Adrenal gland (tissue), 12 donors: ENCODE data around the gene ZNF862. TPM values are rescaled to one million over a fixed set of nuclear protein-coding genes. Genes with fewer than 3 reads are reported as not detected.

Source experiments
- DNase-seq, 7 donors: peaks; one replicate each; pipeline ENCODE4 v3.0.0-alpha.2; 2019 to 2020
- H3K27ac ChIP-seq, 5 donors: fragments of 200-600 bp; sonication (generic) in 4 of 5; 1 replicate in 3 of 5; 2 replicates in 2 of 5; pipeline versions ENCODE4 v1.5.1 to v1.8.0; 2016 to 2020; ENCODE audit warnings: mild to moderate bottlenecking in 1 of 5
- H3K27me3 ChIP-seq: fragments of 200-600 bp; 2 replicates; pipeline ENCODE4 v1.8.0; 2021
- H3K36me3 ChIP-seq, 2 donors: fragments of 200-600 bp; replicated peaks in 1 of 2; 1 replicate in 1 of 2; 2 replicates in 1 of 2; pipeline versions ENCODE4 v1.5.1 to v1.8.0; 2018 to 2022
- H3K4me1 ChIP-seq, 2 donors: fragments of 200-600 bp; replicated peaks in 1 of 2; 1 replicate in 1 of 2; 2 replicates in 1 of 2; pipeline versions ENCODE4 v1.5.1 to v1.8.0; 2018 to 2021
- H3K4me3 ChIP-seq, 4 donors: fragments of 200-600 bp; sonication (generic) in 3 of 4; one replicate each; pipeline ENCODE4 v1.5.1; 2016 to 2018
- H3K9me3 ChIP-seq, 3 donors: fragments of 200-600 bp; sonication (generic) in 1 of 3; replicated peaks in 1 of 3; 1 replicate in 2 of 3; 2 replicates in 1 of 3; pipeline versions ENCODE4 v1.5.1 to v1.8.0; 2016 to 2021
- POLR2A ChIP-seq, 2 donors: fragments of 450-650 bp; IDR thresholded peaks; one replicate each; pipeline ENCODE4 v1.6.1; 2017; ENCODE audit warnings: antibody characterized with exemption in 2 of 2, mild to moderate bottlenecking in 2 of 2, moderate library complexity in 1 of 2
- WGBS, 4 donors: extraction: QIAGEN DNeasy Blood & Tissue Kit in 2 of 4; methylation state at CpG; one replicate each; pipeline versions ENCODE4 v1.1.5 to v1.1.7; 2013 to 2017; 5-methylcytosine and 5-hydroxymethylcytosine counted together
- intact Hi-C, 2 donors: fragments of 100-400 bp; cut with DNase I; formaldehyde crosslinking; loops; one replicate each; pipeline versions ENCODE4 v1.14.1 to v1.15.0; 2022 to 2023
- polyA plus RNA-seq, 3 donors: library from polyadenylated mRNA; stranded (reverse); fragments of 200-250 nt in 2 of 3; fragments of 350-450 nt in 1 of 3; fragmentation: Illumina TruSeq in 1 of 3; extraction: RNeasy Lipid Tissue Mini Kit (QIAGEN cat#74804) in 1 of 3; gene quantifications; one replicate each; pipeline ENCODE4 v1.2.3, GENCODE V29; 2013 to 2014
- total RNA-seq, 9 donors: library from RNA; depleted of rRNA in 4 of 9; stranded (reverse); fragments of >200 nt in 4 of 9; fragments of 120-200 nt in 1 of 9; fragmentation: NEBNext Ultra II Directional in 1 of 9; extraction: Animal tissue kit (Norgen Biotek cat#: 25700) in 1 of 9; gene quantifications; one replicate each; pipeline versions ENCODE4 v1.1.0 to v1.2.4, GENCODE V29; 2013 to 2023
- TF ChIP-seq, protein P1 (sequence below), 6 experiments: fragments of 450-650 bp in 4 of 6; fragments of 200-600 bp in 2 of 6; sonication (generic) in 1 of 6; IDR thresholded peaks; 1 replicate in 5 of 6; 2 replicates in 1 of 6; pipeline versions ENCODE4 v1.5.1 to v1.8.0; 2016 to 2021; ENCODE audit warnings: antibody characterized with exemption in 6 of 6, mild to moderate bottlenecking in 2 of 6, moderate library complexity in 1 of 6
- donor health status: healthy with polysubstance abuse.
- donor health status: Bipolar disorder and iron deficiency.
- donor health status: DM: yes; HTN: yes; CAD: no.
- donor health status: DM: no; HTN: no; CAD: no.
- donor health status: DM: no; HTN: no; CAD: no.
- donor health status: DM: yes; HTN: yes; CAD: no.

ZNF862 gene
- total and polyA plus RNA-seq, 12 donors = 7.3 to 32.9 (median 13.9) TPM

DNA sequence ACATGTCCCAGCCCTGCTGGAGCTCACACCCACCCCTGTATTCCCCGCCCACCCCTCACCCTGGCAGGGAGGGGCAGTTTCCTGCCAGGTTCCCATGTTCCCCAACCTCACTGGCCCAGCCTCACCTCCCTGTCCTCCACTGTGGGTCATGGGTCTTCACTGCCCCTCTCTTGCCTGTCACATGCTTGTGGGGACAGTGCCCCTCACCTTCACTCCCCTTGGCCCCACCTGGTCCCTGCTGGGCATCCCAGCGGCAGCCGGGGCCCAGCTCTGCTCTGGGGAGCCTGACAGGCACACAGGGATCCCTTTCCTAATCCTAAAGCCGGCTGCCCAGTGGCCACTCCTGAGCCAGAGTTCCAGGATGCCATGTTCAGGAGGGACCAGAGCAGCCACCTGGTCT is 21.4 kb upstream of the ZNF862 start:
- peaks cover 3% of the 10 kb centered on the region for H3K27me3 ChIP-seq
- WGBS, 4 donors = 76 to 83% methylated on average over 4 of the region's 4 CpGs; no CpG with 5 or more reads in 2 of the 4 donors

DNA sequence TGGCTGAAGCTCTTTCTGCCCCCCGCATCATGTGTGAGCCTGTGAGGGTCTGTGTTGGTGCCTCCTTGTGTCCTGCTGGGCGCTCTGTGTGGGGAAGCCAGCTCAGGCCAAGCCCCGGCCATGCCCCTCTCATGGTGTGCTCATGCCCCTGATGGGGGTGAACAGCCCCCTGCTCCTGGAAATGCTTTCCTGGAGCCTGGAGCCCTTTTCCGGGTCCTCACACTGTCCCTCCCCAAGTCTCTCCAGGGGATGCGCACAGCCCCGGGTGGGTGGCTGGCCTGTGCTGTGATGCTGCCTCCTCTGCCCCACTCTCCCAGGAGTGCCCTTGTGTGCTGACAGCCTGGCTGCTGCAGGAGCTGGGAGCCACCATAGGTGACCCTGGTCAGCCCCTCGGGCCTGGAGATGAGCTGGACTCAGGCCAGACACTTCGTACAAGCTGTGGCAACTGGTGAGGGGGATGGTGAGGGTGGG is 20.8 kb upstream of the ZNF862 start:
- Histone ChIP-seq H3K9me3 (no peaks in the 10 kb centered on the region), H3K36me3 (no peaks in the 10 kb centered on the region), H3K27me3 (peaks cover 3% of the 10 kb centered on the region), H3K4me1 (no peaks in the 10 kb centered on the region), H3K4me3 (no peak overlapping the region), H3K27ac (no peak overlapping the region)
- TF ChIP-seq POLR2A (IDR thresholded peaks at IDR 0.05) = no peak
- TF ChIP-seq, protein P1, sequence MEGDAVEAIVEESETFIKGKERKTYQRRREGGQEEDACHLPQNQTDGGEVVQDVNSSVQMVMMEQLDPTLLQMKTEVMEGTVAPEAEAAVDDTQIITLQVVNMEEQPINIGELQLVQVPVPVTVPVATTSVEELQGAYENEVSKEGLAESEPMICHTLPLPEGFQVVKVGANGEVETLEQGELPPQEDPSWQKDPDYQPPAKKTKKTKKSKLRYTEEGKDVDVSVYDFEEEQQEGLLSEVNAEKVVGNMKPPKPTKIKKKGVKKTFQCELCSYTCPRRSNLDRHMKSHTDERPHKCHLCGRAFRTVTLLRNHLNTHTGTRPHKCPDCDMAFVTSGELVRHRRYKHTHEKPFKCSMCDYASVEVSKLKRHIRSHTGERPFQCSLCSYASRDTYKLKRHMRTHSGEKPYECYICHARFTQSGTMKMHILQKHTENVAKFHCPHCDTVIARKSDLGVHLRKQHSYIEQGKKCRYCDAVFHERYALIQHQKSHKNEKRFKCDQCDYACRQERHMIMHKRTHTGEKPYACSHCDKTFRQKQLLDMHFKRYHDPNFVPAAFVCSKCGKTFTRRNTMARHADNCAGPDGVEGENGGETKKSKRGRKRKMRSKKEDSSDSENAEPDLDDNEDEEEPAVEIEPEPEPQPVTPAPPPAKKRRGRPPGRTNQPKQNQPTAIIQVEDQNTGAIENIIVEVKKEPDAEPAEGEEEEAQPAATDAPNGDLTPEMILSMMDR (IDR thresholded peaks at IDR 0.05) = no peak
- DNase-seq = no peak
- WGBS, 4 donors = 69 to 80% (median 77%) methylated on average over 3 to 8 of the region's 8 CpGs
- intact Hi-C loops = no loop called here

More for the DNA sequence above, 21.4 kb upstream of the ZNF862 start:
- no peaks in the 10 kb centered on the region for H3K4me1 ChIP-seq
- no peaks in the 10 kb centered on the region for H3K36me3 ChIP-seq
- H3K9me3 ChIP-seq = no peaks in the 10 kb centered on the region
- intact Hi-C loops = no loop called here
- H3K4me3 ChIP-seq = no peak overlapping the region
- TF ChIP-seq, protein P1 (IDR thresholded peaks at IDR 0.05) = no peak
- TF ChIP-seq POLR2A (IDR thresholded peaks at IDR 0.05) = no peak
- DNase-seq = no peak
- H3K27ac ChIP-seq = no peak overlapping the region

DNA sequence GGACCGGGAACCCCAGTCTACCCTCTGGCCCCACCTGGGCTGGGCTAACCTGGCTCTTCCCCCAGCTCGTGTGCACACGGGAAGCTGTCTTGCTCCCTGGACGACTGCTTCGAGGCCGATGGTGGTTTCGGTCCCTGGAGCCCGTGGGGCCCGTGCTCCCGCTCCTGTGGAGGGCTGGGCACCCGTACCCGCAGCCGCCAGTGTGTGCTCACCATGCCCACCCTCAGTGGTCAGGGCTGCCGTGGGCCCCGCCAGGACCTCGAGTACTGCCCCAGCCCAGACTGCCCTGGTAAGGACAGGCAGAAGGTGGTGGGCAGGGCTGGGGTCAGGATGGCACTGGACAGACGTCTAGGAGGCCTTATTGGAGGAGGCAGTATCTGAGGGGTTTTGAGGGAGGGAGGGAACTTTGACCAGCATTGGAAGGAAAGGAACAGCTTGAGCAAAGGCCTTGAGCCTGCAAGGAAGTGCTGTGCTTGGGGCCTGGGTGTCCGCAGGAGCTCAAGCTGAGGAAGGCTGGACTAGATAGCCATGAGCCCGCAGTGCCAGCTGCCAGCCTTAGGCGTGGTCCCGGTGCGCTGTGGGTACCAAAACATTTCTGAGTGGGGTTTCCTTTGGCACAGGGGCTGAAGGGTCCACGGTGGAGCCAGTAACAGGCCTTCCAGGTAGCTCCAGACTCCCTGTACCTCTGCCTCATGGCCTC is 20.2 kb upstream of the ZNF862 start:
- Histone ChIP-seq H3K27ac (no peak overlapping the region), H3K27me3 (peaks cover 3% of the 10 kb centered on the region), H3K4me1 (no peaks in the 10 kb centered on the region), H3K36me3 (no peaks in the 10 kb centered on the region), H3K4me3 (no peak overlapping the region), H3K9me3 (no peaks in the 10 kb centered on the region)
- DNase-seq = no peak
- TF ChIP-seq, protein P1 (IDR thresholded peaks at IDR 0.05) = no peak
- no peak for TF ChIP-seq POLR2A (IDR thresholded peaks at IDR 0.05)
- 83 to 87% (median 84%) methylated on average over 13 to 23 of the region's 23 CpGs for WGBS, 4 donors
- intact Hi-C loops = no loop called here

DNA sequence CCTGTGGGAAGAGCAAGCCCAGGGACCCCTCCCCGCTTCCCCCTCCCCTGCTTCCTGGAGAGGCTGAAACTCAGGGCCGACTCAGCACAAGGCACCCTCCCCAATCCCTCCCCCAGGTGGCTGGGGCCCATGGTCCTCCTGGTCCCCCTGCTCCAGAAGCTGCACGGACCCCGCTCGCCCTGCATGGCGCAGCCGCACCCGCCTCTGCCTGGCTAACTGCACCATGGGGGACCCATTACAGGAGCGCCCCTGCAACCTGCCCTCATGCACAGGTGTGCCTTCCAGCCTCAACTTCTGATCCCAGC is 19.7 kb upstream of the ZNF862 start:
- no peak for DNase-seq
- Histone ChIP-seq H3K4me1 (no peaks in the 10 kb centered on the region), H3K36me3 (no peaks in the 10 kb centered on the region), H3K9me3 (no peaks in the 10 kb centered on the region), H3K27me3 (peaks cover 3% of the 10 kb centered on the region), H3K27ac (no peak overlapping the region), H3K4me3 (no peak overlapping the region)
- WGBS, 4 donors = 82 to 98% (median 90%) methylated on average over 7 to 9 of the region's 9 CpGs
- TF ChIP-seq, protein P1 (IDR thresholded peaks at IDR 0.05) = no peak
- no peak for TF ChIP-seq POLR2A (IDR thresholded peaks at IDR 0.05)
- intact Hi-C loops = no loop called here
